K562 (cell line): ENCODE results near the gene MAP3K4. TPM values are rescaled to one million over a fixed set of nuclear protein-coding genes. Genes with fewer than 3 reads are reported as not detected.

Experiments
- RAD21 ChIP-seq, 2 experiments: fragments of 250-450 bp in 1 of 2; fragments of 450-650 bp in 1 of 2; sonication (Bioruptor Pico) in 1 of 2; formaldehyde crosslinking in 1 of 2; IDR thresholded peaks in 1 of 2; conservative IDR thresholded peaks in 1 of 2; 2 replicates each; pipeline versions ENCODE4 v1.4.0 to v1.8.0; 2020 to 2022; ENCODE audit warnings: mild to moderate bottlenecking in 2 of 2, moderate library complexity in 1 of 2
- SMC3 ChIP-seq: conservative IDR thresholded peaks from 2 replicates; pipeline ENCODE4 v1.6.1; 2011; ENCODE audit warnings: low read depth, low read length, improper control_type of control experiment; ENCODE audit not compliant: insufficient read depth
- polyA plus RNA-seq, 8 experiments: library from polyadenylated mRNA; depleted of rRNA in 4 of 8; stranded (reverse) in 5 of 8; unstranded in 3 of 8; fragments of >200 nt; fragmentation: Nextera tagmentation in 2 of 8; fragmentation: Illumina TruSeq in 1 of 8; extraction: Ambion mirVana in 2 of 8; extraction: Trizol in 1 of 8; gene quantifications; 2 replicates each; pipeline versions ENCODE4 v1.2.1 to v1.2.3, GENCODE V29; 2011 to 2014; ENCODE audit warnings: inconsistent platforms in 1 of 8, missing spikeins in 1 of 8
- total RNA-seq, 7 experiments: library from RNA; depleted of rRNA in 6 of 7; stranded (reverse); fragments of >200 nt in 6 of 7; fragmentation: Illumina TruSeq in 2 of 7; extraction: Trizol in 2 of 7; gene quantifications; 2 replicates each; pipeline versions ENCODE4 v1.2.1 to v1.2.3, GENCODE V29; 2011 to 2021; ENCODE audit warnings: low replicate concordance in 1 of 7
- TF ChIP-seq, protein P1 (sequence below), 2 experiments: fragments of 150-350 bp in 1 of 2; IDR thresholded peaks; 2 replicates each; pipeline ENCODE4 v1.6.1; 2012 to 2016; ENCODE audit warnings: low read depth in 2 of 2, low read length in 2 of 2, mild to moderate bottlenecking in 1 of 2, moderate library complexity in 1 of 2
- TF ChIP-seq, protein P2 (sequence below), 3 experiments: IDR thresholded peaks in 2 of 3; conservative IDR thresholded peaks in 1 of 3; 2 replicates each; pipeline ENCODE4 v1.5.1; 2011 to 2012; ENCODE audit warnings: low read length in 3 of 3, mild to moderate bottlenecking in 3 of 3, control low read depth in 2 of 3, improper control_type of control experiment in 1 of 3, inconsistent platforms in 1 of 3, low read depth in 1 of 3, mixed read lengths in 1 of 3, moderate library complexity in 1 of 3; ENCODE audit not compliant: insufficient read depth in 2 of 3

Gene MAP3K4
- total and polyA plus RNA-seq, 9 of the 15 experiments (the other 6 are each of a cell fraction or from before 2014, with no cell fraction given): 21.0 to 77.2 (median 48.9) TPM

DNA sequence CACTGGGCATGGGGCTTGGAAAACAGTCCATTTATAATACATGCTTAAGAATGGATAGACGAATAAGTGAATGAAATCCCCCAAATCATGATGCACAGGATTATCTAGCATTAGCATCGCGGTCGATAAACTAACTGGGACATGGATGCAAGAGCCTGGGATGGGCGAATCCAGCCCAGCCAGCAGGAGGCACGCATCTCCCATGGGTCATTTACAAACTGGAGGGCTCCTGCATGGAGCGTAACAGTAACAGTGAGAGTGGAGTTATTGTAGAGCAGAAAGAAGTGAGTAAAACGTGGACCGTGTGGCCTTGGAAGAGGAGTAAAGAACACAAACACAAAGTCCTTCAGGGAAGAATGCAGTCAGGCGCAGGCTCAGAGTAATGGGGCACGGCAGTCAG, 145.8 kb downstream of the MAP3K4 start (continued):
- TF ChIP-seq, protein P1, sequence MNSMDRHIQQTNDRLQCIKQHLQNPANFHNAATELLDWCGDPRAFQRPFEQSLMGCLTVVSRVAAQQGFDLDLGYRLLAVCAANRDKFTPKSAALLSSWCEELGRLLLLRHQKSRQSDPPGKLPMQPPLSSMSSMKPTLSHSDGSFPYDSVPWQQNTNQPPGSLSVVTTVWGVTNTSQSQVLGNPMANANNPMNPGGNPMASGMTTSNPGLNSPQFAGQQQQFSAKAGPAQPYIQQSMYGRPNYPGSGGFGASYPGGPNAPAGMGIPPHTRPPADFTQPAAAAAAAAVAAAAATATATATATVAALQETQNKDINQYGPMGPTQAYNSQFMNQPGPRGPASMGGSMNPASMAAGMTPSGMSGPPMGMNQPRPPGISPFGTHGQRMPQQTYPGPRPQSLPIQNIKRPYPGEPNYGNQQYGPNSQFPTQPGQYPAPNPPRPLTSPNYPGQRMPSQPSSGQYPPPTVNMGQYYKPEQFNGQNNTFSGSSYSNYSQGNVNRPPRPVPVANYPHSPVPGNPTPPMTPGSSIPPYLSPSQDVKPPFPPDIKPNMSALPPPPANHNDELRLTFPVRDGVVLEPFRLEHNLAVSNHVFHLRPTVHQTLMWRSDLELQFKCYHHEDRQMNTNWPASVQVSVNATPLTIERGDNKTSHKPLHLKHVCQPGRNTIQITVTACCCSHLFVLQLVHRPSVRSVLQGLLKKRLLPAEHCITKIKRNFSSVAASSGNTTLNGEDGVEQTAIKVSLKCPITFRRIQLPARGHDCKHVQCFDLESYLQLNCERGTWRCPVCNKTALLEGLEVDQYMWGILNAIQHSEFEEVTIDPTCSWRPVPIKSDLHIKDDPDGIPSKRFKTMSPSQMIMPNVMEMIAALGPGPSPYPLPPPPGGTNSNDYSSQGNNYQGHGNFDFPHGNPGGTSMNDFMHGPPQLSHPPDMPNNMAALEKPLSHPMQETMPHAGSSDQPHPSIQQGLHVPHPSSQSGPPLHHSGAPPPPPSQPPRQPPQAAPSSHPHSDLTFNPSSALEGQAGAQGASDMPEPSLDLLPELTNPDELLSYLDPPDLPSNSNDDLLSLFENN (IDR thresholded peaks at IDR 0.05; ENCODE audit: low read depth in 2 of 2, low read length in 2 of 2): no peak
- TF ChIP-seq, protein P2, sequence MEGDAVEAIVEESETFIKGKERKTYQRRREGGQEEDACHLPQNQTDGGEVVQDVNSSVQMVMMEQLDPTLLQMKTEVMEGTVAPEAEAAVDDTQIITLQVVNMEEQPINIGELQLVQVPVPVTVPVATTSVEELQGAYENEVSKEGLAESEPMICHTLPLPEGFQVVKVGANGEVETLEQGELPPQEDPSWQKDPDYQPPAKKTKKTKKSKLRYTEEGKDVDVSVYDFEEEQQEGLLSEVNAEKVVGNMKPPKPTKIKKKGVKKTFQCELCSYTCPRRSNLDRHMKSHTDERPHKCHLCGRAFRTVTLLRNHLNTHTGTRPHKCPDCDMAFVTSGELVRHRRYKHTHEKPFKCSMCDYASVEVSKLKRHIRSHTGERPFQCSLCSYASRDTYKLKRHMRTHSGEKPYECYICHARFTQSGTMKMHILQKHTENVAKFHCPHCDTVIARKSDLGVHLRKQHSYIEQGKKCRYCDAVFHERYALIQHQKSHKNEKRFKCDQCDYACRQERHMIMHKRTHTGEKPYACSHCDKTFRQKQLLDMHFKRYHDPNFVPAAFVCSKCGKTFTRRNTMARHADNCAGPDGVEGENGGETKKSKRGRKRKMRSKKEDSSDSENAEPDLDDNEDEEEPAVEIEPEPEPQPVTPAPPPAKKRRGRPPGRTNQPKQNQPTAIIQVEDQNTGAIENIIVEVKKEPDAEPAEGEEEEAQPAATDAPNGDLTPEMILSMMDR (IDR thresholded peaks at IDR 0.05 in 2 of 3, conservative IDR thresholded peaks at IDR 0.05 in 1 of 3; ENCODE audit: insufficient read depth in 2 of 3, low read depth in 1 of 3, low read length in 3 of 3): peak; percentile 52 to 64 (median 52); a peak in 5 of 6 replicates
- TF ChIP-seq SMC3 (peak; percentile 66), RAD21 (CRISPR knock-in tag; conservative IDR thresholded peaks at IDR 0.05 in 1 of 2, IDR thresholded peaks at IDR 0.05 in 1 of 2) (peak in 1 of 2 experiments; percentile 81; a peak in 2 of 4 replicates)
